Activated CD8-positive, alpha-beta memory T cell treated with anti-CD3 and anti-CD28 coated beads for 36 hours (primary cell): ENCODE data around the gene COBLL1. TPM values are rescaled to one million over a fixed set of nuclear protein-coding genes. Genes with fewer than 3 reads are reported as not detected.
"Not testable (repeated sequence)": the region's sequence is repeated elsewhere in the genome, so short reads cannot be mapped to it uniquely, and the experiment has no call there.

Experiments
- CTCF ChIA-PET: fragments of 350-600 bp; sonication (Branson Sonifier 250); formaldehyde crosslinking; loops from one replicate; lab custom pipeline; 2021; ENCODE audit warnings: antibody characterized with exemption; lab: Charles Lee
- POLR2A ChIA-PET: fragments of 350-600 bp; sonication (Branson Sonifier 250); formaldehyde crosslinking; loops from one replicate; lab custom pipeline; 2021; ENCODE audit warnings: antibody characterized with exemption; lab: Charles Lee
- total RNA-seq, 2 experiments: library from RNA; stranded (reverse); gene quantifications; one replicate each; pipeline ENCODE4 v1.2.3, GENCODE V29; 2021

COBLL1 gene
- total RNA-seq, 2 experiments from 2014 or later = not detected

DNA sequence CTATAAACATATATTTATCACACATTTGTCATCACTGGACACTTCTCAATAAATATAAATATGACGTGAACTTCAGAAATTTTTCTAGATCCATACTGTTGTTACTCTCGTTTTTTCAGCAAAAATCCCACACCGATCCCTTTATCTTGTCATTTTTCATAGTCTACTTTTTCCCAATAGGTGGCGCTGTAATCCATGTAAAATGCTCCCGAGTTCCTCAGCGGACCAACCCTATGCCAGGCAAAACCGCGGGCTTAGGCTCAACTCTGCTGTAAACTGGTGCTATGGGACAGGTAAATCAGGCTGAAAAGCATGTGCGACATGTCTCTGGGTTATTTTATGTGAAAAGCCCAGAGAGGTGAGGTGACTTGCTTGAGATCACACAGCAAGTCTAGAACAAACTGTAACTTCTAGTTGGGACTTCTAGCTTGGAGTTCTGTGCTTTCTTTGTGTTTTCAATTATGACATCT is 104.0 kb downstream of the COBLL1 start:
- ChIA-PET POLR2A (no interaction called here), CTCF (no interaction called here)

DNA sequence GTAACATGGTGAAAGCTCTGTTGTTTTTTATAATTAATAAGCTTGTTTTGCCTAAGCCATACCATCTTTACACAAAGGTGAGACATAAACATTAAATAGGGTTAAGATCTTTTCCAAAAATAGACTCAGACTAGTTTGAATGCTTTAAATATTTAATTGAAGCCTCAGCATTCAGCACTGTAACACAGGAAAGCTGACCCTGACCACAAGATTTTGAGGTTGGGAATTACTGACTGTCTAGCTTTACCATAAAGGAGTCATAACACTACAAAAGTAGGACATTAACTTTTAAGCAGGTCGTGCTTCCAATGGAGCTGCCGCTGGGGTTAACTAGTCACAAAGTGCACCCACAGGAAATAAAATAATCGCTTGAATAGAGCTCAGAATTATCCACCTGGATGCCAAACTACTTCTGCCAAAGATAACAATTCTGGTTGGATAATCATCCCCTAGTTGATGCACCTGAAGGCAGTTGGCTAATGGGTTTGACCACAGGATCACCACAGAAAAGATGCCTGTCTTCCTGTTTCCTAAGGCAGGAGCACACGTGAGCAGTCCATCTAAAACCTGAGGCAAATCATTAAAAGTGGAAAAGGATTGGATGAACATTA is 106.2 kb downstream of the COBLL1 start:
- POLR2A ChIA-PET = no interaction called here
- CTCF ChIA-PET = no interaction called here

DNA sequence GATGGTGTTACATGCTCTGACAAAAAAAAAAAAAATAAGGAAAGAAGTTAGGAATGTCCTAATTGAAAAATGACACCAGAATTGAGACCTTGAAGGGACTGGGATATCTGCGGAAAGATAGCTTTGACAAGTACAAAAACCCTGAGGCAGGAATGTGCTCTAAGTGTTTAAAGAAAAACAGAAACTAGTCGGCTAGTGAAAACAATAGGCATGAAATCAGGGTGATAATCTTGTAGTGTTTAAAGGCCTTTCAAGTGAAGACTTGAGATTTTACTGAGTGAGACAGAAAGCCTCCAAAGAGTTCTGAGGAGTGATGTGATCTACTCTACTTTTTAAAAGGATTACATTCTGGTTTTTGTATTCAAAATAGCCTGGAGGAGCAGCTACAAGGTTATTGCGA is 107.4 kb downstream of the COBLL1 start:
- ChIA-PET POLR2A (no interaction called here), CTCF (no interaction called here)

DNA sequence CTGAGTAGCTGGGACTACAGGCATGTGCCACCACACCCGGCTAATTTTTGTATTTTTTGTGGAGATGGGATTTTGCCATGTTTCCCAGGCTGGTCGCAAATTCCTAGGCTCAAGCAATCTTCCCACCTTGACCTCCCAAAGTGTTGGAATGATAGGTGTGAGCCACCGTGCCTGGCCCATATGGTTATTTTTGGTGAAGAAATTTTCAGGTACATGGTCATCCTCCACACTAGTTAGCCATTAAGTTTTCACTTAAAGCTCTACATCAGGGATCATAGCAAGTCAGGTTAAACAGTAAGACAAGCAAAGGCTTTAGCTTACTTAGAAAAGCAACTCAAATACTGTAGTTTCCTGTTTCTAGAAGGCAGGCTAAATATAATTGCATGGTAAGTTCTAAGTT is 116.1 kb downstream of the COBLL1 start:
- CTCF ChIA-PET = no interaction called here
- POLR2A ChIA-PET = no interaction called here

DNA sequence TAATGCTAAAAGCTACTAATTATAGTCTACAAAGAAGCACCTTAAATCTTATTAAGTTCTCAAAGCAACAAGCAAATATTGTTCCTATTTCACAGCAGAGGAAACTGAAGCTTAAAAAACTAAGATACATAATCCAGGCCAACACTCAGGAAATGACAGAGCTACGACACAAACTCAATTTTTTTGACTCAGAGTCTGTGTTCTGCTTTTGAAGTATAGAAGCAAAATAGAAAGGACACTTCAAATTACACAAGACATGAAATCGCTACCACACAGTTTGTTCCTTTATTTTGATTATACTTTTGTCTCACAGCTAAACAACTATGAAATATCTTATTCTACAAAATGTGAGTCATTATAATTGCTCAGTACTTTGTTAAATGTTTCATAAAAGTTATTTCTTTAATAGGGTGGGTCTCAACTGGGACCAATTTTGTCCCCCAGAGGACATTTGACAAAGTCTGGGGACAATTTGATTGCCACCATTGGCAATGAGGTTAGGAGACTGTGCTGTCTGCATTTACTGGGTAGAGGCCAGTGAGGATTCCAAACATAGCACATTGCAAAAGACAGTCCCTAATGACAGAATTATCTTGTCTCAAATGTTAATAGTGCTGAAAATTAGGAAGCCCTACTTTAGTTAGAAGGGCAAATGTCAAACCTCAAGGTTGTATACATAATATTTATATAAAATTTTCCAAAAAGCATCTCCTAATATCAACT is 118.8 kb downstream of the COBLL1 start:
- ChIA-PET POLR2A (no interaction called here), CTCF (no interaction called here)

DNA sequence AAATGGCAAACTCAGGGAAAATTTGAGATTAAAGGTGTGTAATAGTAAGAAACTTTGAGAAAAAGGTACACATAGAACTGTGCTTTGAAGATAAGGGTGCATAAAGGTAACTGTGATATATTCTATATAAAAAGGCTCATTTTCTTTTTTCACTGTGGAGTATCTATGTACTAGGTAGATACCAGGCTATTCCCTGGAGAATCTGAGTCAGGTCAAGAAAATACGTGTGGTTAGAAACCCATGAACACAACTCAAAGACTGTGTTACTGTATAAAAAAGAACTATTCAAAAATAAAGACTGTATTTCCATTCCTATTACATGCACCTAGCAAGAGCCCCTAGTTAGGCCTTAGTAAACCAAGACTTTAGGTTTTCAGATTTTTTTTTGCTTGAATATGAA is 120.2 kb downstream of the COBLL1 start:
- ChIA-PET POLR2A (no interaction called here), CTCF (no interaction called here)

DNA sequence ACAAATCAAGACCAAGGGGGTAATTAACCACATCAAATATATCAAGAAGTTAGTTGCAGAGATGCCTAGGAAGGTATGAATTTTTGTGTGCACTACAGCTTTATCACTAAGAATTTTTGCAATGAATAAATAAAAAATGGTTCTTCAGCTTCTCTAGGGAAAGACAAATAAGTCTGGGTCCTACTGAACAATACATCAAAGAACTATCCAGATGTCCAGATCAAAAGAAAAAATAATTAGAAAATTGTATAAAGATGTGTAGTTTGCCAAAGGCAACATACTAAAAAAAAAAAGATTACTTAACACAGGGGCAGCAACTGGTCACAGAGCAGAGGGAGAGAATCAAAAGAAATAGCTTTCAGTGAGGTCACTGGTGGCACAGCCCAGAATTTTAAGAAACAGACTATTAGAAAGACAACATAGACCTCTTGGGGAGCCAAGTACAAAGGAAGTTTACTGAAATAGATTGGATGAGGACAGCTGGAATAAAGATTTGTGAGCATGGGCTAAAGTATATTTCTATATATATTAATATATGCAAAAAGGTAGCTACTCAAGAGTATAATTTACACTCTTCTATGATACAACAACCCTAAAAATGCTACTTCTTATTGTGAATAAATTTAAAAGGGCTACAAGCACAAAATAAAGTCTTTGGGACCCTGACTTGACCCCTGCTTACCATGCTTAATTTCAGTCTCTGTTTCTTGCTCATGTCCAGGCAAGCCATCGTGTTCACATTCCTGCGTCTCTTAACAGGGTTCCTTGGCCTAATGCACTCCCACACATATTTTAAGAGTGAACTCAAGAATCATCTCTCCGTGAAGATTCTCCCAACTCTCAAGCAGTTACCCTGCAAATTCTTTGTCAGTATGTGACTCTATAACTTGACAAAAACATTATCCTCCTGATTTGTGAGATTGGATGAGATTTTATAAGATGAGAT is 121.4 kb downstream of the COBLL1 start:
- CTCF ChIA-PET = interaction anchor here (0.6 kb wide), 1 partner anchor 1369 kb away, joined by 4 read pairs; no protein-coding TSS in a partner anchor
- POLR2A ChIA-PET = no interaction called here

DNA sequence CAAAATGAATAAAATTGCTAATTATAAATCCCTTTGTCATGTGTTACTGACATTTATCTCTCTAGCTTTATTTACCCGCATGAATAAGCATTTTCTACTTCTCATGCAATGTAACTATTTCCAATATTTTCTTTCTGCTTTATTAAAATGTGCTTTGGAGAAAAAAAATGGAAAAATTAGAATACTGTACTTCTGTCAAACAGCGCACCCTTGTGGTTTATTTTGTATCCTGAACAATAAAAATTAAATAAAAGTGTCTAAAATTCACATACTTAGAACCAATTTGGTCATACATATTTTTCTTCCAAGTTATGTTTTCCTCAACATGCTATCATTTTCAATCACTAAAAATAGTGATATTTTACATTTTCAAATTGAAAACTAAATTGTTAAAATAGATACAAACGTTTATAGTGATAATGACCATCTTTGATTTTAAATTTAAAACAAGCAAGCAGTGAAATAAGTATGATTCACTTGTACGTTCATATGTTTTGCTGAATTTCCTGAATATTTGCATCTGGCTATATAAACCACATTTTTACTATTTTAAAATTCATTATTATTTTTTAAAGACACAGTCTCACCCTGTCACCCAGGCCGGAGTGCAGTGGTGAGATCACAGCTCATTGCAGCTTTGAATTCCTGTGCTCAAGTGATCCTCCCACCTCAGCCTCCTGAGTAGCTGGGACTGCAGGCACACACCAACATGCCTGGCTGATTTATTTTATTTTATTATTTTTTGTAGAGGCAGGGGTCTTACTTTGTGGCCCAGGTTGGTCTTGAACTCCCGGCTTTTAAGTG is 124.4 kb downstream of the COBLL1 start:
- ChIA-PET CTCF (no interaction called here), POLR2A (no interaction called here)

DNA sequence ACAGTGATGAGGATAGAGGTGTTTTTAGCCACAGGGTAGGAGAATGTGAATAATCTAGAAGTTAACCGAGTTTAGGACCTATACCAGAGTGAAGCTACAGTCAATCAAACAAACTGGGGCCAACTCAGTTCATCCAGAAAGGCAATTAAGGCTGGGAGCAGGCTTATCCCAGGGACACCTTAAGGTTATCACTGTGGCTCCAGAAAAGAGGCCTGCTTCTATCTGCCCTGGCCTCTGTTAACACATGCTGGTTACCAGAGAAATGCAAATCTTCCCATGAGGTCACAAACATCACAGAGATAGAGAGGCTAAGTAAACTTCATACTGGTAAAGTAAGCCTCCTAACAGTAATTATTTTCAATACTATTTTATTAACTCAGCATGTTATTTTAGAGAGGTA is 127.2 kb downstream of the COBLL1 start:
- CTCF ChIA-PET = no interaction called here
- POLR2A ChIA-PET = no interaction called here

DNA sequence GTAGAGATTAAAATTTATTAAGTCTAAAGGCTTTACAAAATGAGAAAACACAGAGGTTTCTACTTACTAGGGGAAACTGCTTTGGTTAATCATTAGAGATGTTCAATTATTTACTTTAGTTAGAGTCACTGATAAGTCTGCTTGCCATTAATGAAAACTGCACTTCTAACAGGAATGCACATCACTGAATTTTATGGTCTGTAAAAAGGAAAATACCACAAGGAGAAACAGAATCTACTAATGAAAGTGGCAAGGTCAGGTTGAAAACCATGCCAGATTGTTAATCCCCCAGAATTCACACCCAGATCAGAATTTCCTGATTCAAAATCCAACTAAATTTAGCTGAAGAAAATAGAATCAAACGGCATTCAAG is 129.9 kb downstream of the COBLL1 start:
- POLR2A ChIA-PET = no interaction called here
- CTCF ChIA-PET = no interaction called here

DNA sequence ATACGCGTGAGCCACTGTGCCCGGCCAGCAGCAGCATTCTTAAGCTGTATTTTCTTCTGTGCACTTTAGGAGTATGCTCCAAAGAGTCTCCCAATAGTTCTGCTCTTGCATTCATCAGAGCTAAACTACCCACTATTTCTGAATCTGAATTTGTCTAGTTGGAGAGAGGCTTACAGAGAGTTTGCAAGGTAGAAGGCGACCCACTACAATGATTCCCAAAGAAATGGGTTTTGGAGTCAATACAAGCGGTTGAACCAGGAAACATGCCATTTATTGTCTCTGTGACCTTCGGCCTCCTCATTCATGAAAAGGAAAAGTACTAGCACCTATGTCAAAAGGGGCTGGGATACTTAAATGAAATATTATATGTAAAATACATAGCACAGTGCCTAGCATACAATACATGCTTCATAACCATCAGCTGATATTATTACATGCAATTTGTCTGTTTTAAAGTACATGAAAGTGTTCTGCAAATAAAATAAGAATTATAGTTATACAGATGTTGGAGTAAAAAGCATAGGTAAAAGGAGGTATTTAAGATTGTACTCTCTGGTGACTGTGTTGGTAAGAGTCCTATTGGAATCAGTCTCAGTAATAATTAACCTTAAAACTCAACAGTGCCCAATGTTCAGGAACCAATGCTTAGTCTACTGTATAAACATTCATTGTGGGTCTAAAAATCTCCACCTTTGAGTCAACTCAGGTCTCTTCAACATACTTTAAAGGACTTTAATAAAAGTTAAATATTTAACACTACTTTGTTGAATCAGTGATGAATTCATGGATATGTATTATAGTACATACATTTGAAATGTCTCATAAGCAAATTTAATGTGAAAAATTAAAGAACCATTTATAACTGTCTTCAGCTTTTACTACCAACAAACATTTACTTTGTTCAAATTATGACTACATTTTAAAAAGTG is 130.5 kb downstream of the COBLL1 start:
- POLR2A ChIA-PET = no interaction called here
- CTCF ChIA-PET = no interaction called here

DNA sequence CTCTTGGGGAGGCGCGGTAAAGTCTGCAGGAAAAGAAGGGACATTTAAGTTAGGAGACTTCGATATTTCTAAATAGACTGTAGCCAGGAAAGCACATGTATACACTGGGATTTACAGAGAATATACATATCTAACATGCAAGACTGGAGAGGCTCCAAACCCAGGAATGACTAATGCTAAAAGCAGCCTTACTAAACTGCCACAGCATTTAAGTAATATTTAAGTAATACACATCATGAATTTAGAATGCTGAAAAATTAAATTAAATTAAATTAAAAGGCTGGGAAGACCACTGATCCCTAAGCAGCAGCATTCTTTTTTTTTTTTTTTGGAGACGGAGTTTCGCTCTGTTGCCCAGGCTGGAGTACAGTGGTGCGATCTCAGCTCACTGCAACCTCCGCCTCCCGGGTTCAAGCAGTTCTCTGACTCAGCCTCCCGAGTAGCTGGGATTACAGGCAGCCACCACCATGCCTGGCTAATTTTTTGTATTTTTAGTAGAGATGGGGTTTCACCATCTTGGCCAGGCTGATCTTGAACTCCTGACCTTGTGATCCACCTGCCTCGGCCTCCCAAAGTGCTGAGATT is 131.3 kb downstream of the COBLL1 start:
- POLR2A ChIA-PET = not testable (repeated sequence)
- CTCF ChIA-PET = interaction anchor here (1.3 kb wide), 1 partner anchor 18 kb away, joined by 3 read pairs; no protein-coding TSS in a partner anchor

DNA sequence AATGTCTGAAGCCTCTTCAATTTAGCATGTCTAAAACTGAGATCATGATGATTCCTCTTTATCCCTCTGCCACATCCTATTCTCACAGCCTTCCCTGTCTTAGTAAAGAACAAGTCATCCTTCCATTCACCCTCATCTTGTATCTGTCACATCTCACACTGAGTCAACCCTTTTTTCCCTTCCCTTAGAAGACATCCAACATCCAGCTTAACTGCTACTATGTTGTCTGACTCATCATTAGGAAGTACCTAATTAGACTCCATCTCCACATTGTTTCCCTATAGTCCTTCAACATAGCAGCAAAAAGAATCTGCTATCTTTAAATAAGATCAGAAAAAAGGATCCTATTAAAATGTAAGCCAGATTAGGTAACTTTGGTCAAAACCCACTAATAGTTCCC is 135.1 kb downstream of the COBLL1 start:
- POLR2A ChIA-PET = no interaction called here
- CTCF ChIA-PET = no interaction called here

DNA sequence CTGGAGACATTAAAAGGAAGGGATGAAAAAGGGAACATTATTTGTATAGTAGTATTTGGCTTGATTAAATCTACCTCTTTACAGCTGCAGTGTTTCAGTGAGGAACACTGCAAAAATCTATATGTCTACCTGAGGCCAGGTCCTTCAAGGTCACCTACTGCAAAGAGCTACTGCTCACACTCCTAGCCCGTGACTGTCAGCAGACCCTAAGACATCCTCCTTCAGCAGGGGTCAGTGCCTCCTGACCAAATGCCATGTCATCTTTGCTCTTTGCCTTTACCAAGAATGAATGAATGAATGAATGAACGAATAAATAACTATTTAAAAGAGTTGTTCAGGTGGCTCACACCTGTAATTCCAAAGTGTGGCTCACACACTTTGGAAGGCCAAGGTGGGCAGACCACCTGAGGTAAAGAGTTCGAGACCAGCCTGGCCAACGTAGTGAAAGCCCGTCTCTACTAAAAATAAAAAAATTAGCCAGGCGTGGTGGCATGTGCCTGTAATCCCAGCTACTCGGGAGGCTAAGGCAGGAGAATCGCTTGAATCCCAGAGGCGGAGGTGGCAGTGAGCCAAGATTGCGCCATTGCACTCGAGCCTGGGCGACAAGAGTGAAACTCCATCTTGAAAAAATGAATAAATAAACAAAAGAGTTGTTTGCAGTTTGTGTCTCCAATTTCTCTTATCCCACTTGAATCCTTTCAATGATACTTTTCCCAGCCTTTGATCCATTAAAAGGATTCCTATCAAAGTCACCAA is 136.0 kb downstream of the COBLL1 start:
- POLR2A ChIA-PET = no interaction called here
- CTCF ChIA-PET = no interaction called here

DNA sequence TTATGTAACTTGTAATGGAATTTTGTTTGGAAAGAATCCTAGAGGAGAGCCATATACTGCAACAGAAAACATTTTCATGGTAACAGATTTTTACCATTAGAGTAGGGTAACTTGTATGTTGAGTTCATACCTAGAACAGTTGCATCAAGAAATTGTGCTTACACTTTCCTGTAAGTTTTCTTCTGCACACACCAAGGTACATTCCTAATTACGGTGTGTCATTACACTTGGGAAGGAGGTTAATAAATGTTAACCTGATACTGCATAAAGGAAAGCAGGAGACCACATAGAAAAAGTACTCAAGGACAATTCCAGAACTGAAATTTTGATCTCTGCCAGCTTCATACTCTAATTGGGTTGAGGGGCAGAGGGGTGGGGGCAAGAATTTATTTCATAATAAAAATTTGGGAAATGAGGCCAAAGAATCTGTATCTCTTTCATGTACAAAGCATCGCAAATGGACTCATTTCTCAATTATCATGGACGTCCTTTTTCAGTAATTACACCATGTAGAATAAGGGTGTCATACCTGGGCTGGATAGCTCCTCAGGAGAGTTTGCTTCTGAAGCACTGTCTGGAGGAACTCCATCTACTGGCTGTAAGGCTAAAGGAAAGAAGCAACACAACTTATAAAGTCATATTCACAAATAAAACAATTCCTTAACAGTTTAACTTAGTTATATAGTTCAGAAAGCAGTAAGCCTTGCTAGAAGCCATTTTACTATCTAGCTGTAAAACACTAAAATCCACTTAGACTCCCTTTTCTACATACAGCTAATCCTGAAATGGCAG is 137.5 kb downstream of the COBLL1 start:
- CTCF ChIA-PET = no interaction called here
- POLR2A ChIA-PET = no interaction called here

DNA sequence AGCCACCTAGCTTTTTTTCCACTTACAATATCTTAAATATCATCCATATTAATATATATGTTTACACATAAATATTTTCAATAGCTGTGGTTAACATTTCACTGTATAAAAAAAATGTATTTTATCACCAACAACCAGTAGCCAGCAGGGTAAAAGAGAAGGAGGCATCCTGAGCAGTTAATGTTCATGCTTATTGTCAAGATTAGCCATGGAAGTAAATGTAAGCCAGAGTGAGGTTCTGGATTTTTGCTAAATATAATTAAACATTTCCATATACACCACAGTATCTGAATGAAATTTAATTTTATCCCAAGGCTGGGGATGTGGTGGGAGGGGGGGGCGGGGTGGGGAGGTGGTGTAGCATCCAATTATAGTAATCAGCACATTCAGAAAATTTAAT is 140.1 kb downstream of the COBLL1 start:
- ChIA-PET CTCF (no interaction called here), POLR2A (no interaction called here)

DNA sequence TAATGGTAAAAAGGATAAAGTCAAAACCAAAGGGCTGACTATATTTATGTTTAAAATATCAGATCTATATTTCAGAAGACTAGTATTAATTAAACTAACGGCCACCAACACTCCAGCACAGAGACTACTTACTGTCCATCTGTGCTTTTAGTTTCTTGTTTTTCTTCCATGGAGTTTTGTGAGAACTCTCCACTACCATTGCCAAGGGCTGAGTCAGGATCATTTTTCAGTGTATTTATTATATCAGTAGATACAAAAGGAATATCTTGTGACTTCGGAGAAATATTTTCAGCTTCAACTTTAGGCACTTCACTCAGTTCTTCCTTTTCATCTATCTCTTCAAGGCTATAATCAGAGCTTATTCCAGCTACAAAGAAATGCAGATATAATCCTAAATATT is 141.2 kb downstream of the COBLL1 start:
- ChIA-PET POLR2A (no interaction called here), CTCF (no interaction called here)
